HG03457 (cell line): ENCODE data around the gene CSTPP1.
"Not testable (repeated sequence)": the region's sequence is repeated elsewhere in the genome, so short reads cannot be mapped to it uniquely, and the experiment has no call there.

Experiments
- ATAC-seq: cut with Tn5 transposase; IDR thresholded peaks from one replicate; pipeline ENCODE4 v1.9.1; 2021; ENCODE audit warnings: moderate number of reproducible peaks; ENCODE audit not compliant: unreplicated experiment

The CSTPP1 gene

DNA sequence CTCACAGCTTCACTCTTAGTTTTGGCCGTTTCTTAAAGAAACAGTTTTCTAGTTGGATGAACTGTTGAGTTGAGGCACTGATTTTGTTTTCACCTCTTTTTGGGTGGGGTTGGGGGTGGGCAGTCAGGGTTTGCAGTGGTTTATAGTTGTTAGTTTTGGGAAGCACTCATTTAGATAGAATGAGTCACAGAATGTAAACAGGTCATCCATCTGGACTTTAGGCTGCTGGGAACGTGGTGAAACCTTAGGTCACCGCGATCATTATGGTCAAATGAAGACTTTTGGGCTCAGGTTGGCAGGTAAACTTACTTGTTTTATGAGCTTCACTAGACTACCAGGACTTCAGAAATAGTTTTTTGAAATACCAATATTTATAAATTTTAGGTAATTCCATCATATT is 48.4 kb downstream of the CSTPP1 start:
- ATAC-seq = no peak

DNA sequence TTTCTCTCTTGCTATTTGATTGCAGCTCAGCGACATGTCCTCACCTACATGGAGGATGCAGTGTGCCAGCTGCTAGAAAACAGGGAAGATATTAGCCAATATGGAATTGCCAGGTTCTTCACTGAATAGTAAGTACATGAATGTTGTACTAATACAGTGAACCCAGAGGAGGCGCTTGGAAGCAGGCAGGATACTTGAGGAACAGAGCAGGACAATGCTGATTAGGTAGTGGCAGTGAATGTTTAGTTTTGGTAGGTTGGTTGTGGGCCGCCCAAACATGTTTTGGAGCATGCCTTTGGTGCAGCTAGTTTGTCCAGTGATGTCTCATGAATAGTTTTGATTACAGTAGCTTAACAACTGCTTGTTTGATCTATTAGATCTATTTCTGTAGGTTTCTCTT is 50.6 kb downstream of the CSTPP1 start:
- ATAC-seq = no peak

DNA sequence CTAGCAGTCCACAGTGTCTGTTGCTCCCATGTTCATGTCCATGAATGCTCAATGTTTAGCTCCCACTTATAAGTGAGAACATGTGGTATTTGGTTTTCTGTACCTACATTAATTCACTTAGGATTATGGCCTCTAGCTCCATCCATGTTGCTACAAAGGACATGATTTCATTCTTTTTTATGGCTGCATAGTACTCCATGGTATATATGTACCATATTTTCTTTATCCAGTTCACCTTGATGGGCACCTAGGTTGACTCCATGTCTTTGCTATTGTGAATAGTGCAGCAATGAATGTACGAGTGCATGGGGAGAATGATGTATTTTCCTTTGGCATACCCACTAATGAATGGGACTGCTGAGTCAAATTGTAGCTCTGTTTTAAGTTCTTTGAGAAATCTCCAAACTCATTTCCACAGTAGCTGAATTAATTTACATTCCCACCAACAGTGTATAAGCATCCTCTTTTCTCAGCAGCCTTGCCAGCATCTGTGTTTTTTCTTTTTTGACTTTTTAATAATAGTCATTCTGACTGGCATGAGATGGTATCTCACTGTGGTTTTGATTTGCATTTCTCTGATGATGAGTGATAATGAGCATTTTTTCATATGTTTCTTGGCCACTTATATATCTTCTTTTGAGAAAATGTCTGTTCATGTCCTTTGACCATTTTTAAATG is 53.4 kb downstream of the CSTPP1 start:
- ATAC-seq = not testable (repeated sequence)

DNA sequence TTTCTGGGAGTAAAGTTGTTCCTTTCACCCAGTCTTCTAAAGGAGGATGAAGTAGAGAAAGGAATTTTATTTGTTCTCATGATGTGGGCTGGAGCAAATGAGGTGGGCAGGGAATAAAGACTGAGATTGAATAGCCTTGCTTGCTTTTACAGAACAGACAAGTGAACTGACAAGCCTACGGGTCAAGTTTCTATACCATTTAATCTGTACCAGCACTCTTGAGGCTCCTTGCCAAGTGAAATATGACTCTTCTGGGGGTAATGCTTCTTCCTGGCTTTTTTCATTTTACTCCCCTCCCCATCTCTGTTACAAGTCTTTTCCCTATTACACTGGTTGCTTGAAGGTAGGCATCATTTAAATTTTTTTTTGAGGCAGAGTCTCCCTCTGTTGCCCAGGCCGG is 54.8 kb downstream of the CSTPP1 start:
- ATAC-seq = no peak

DNA sequence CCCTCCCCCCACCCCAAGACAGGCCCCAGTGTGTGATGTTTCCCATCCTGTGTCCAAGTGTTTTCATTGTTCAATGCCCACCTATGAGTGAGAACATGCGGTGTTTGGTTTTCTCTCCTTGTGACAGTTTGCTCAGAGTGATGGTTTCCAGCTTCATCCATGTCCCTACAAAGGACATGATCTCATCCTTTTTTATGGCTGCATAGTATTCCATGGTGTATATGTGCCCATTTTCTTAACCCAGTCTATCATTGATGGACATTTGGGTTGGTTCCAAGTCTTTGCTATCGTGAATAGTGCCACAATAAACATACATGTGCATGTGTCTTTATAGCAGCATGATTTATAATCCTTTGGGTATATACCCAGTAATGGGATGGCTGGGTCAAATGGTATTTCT is 55.8 kb downstream of the CSTPP1 start:
- not testable (repeated sequence) for ATAC-seq

DNA sequence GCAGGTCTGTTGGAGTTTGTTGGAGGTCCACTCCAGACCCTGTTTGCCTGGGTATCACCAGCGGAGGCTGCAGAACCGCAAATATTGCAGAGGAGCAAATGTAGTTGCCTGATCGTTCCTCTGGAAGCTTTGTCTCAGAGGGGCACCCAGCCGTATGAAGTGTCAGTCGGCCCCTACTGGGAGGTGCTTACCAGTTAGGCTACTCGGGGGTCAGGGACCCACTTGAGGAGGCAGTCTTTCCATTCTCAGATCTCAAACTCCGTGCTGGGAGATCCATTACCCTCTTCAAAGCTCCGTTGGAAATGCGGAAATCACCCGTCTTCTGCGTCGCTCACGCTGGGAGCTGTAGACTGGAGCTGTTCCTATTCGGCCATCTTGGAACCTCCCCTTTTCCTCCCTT is 61.2 kb downstream of the CSTPP1 start:
- not testable (repeated sequence) for ATAC-seq

DNA sequence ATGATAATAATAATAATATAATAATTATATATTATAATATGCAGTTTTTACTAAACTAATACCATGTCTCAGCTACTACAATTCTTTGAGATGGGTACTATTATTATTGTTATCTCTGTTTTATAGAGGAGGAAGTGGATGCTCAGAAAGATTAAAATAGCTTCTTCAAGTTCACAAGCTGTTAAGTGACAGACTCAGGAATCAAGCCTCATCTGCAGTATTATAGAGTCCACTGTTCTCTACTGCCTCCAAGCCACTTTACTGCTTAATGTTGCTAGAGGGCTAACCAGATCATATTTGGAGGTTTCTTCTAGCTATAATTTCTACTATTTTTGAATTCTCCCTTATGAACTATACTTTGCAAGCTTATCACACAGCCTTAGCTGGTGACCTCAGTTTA is 62.7 kb downstream of the CSTPP1 start:
- no peak for ATAC-seq

DNA sequence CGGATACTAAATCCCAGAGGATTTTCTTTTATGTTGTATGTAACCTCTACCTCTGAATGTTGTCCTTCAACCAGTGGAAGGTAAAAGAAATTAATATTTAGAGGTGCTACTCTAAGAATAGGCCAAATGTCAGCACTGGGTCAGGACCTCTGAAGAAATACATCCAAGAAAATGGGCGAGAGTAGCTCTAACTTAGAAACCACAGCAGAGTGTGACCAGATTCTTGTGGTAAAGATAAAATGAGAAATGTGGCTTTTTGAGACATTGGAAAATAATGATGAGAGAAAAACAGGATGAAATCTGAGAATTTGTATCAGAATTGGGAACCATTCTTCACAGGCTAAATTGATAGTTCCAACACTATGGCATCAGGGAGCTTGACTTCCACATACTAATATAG is 63.5 kb downstream of the CSTPP1 start:
- no peak for ATAC-seq

DNA sequence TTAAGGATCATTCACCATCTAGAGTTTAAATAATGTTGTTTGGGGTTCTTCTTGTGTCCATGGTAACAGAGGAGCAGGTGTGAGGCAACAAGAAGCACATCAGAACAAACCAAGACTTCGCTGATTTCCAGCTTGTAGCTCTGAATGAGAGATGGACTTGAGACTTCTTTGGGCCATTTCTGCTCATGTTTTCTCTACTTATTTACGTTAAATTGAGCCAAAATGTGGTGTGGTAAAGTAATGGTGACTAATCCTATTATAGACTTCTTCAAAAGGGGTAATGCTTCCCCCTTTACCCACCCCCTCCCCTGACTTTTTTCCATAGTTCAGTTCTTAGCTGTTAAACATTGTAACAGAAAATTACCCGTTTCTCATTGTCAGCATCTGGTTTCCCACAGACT is 65.2 kb downstream of the CSTPP1 start:
- ATAC-seq = no peak

DNA sequence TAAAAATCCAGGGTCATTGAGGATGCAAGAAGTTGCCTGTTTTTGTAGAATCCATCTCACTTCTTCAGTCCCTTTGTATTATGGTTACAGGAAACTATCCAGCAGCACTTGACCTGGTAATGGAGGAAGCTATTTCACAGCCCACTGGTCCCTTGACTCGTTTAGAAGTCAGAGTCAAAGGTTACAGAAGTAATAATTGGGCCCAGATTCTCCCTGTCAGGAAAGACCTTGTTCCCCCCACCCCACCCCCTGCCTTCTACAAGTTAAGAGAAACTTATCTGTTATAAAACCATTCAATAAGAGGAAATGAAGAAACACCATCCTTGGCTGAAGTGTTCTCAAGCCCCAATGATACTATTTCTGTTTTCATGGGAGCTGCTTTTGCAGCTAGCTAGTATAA is 65.8 kb downstream of the CSTPP1 start:
- no peak for ATAC-seq

DNA sequence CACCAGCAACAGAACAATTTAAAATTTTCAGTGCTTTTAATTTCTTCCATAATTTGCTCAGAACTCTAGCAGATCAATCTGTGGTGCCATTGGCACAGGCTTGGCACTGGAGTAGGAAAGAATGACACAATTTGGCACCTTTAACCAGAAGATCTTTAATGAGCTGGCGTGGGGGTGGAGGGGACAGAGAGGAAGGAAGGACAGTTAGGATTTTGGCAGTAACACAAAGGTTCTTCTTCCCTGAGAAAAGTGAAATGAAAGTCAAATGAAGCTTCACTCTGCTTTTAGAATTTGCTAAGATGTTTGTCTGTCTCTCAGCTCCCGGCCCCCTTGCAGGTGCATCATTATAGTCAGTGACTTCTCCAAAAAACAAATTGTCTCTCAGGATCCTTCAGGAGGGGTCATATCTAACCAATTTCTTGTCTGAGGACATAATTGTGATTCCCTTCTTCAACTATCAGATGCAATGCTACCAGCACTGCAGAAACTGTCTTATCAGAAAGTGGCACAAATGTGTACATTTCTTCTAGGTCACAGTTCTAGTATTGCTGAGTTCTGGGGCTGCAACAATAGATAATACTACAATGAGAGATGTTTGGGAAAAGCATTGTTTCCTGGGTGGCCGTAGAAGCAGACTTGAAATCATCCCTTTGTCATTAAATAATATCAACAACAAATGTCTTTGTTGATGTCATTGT is 66.8 kb downstream of the CSTPP1 start:
- ATAC-seq = no peak

DNA sequence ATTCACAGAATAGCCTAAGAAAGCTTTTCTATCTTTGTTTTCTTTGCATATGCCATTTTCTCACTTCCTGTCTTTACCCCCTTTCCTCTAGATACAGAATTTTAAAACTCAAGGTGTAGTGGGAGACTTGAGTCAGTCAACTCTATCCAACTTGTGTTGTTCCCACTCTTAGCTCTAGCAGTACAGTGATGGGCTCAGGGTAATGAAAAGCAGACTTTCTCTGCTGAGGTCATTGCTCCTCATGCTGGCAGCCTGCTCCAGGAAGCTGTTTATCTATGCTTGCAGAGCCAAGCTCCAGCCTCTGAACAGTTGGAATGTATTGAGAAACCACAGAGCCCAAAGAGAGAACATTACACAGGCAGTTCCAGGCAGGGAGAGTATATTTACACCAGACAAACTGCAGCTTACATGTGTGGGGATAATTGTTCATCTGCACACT is 68.1 kb downstream of the CSTPP1 start:
- ATAC-seq = no peak

DNA sequence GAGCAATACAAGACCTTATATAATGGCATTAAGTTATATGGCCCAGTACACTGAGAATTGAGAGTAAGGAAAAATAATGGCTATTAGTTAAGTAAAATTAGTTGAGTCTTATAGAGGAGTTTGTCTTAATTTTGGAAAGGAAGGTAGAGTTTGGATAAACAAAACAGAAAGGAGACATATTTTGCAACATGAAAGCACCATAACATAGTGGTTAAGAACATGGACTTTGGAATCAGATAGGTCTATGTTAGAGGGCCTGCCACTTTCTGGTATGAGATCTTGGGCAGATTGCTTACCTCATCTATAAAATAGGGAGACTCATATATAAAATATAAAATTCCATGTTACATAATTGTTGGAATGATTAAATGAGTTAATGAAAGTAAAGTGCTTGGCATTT is 68.9 kb downstream of the CSTPP1 start:
- no peak for ATAC-seq

DNA sequence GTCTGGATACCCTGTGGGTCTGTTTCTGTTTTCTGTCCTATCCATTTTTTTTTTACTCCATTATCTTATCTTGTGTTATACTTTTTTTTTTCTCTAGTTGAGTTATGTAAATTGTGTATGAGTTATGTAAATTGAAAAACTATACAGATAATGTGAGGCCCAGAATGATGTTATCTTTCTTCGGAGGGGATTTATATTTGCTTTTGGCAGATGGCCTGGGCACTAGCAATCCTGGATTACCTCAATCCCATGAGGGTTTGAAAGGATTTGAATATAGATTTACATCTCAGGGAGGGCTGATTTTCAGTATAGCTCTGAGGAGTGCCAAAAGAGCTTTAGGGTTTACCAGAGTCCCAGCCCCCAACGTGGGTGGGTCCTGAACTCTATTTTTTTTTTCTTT is 71.0 kb downstream of the CSTPP1 start:
- ATAC-seq = no peak

DNA sequence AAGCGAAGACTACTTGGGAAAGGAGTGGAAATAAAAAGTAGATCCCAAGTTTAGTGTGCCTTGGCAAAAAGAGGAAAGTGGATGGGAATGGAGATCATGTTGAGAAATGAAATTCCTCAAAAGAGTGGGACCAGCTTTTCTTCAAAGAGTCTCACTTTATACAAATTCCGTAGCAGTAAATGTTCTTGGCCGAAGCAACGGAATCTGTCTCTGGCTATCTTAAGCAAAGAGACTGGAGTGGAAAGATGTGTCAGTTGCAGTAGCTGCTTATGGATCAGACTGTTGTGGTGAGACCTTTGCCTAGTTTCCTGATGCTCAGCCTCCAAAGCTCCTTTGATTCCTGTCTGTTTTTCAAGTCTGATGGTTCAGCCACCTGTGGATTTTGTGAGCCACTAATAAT is 73.6 kb downstream of the CSTPP1 start:
- ATAC-seq = no peak

DNA sequence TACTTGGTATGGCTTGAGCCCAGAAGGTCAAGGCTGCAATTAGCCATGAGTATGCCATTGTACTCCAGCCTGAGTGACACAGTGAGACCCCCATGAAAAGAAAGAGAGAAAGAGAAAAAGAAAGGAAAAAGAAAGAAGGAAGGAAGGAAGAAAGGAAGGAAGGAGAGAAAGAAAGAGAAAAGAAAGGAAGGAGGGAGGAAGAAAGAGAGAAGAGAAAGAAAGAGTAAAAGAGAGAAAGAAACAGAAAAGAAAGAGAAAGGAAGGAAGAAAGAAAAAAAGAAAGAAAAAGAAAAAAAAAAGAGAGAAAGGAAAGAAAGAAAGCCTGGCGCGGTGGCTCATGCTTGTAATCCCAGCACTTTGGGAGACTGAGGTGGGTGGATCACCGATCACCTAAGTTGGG is 77.5 kb downstream of the CSTPP1 start:
- no peak for ATAC-seq

DNA sequence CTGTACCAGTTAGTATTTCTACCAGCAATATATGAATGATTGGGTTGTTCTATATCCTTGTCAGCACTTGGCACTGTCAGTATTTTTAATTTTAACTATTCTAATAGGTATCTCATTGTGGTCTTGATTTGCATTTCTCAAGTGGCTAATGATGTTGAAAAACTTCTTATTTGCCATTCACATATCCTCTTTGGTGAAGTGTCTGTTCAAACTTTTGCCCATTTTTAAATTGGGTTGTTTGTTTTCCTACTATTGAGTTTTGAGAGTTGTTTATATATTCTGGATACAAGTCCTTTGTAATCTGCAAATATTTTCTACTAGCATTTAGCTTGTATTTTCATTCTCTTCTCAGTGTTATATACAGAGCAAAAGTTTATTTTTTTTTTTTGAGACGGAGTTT is 82.1 kb downstream of the CSTPP1 start:
- no peak for ATAC-seq

DNA sequence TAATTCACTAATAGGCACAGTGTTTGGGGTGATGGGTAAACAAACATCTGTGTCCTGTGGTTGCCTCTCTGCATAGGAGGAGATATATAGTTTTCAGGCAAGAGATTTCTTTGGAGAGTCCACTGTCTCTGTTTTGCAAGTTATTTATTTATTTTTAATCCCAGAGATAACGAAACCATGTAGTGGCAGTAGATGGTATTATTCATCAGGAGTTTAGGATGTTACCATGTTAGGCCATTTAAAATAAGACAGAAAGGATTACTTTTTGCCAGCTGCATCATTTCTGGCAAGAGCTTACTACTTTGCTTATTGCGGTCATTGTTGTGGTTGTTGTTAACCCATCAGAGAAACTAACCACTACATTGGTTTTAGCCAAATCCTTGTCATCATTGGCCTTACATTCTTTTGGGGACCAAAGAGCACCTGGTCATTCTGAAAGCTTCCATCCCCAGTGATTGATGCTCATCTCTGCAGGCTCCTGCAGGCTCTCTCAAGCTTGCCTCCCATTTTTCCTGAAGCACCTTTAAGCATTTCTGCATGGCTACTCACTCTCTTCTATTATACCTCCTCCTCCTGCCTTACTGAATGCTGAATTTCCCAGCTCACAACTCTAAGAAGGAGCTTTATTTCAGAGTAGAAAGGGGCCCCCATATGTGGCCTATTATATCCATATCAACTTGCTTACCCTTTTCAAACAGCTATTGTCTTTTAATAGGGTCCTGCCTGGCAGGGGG is 84.4 kb downstream of the CSTPP1 start:
- no peak for ATAC-seq

DNA sequence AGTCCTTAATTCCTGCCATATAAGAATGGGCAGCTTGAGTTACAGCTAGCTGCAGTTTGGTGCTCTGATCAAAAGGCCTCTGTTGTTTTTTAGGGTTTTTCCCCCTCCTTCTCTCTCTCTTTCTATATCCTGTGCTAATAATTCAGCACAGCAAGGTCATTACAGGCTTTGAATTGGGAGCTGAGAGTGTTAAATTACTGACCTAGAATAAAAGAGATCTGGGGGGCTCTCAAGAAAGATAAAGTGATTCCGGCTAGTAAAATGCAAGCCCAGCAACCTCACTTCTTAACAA is 84.9 kb downstream of the CSTPP1 start:
- ATAC-seq = no peak

DNA sequence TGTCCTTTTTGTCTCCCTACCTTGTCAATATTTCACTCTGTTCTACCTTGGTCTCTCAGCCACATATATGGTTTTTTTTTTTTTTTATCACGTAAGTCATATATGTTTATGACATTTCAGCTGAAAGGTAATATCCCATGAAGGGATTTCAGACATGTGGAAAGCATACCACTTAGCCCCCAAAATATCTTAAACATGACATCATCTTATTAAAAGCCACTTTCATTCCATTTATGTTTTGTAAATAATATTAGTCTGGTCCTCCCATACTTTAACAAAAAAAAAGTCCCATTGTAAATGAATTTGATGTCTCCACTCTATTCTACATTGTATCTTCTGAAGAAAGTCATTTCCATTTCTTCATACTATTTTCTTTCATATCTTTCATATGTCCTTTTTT is 85.4 kb downstream of the CSTPP1 start:
- no peak for ATAC-seq

DNA sequence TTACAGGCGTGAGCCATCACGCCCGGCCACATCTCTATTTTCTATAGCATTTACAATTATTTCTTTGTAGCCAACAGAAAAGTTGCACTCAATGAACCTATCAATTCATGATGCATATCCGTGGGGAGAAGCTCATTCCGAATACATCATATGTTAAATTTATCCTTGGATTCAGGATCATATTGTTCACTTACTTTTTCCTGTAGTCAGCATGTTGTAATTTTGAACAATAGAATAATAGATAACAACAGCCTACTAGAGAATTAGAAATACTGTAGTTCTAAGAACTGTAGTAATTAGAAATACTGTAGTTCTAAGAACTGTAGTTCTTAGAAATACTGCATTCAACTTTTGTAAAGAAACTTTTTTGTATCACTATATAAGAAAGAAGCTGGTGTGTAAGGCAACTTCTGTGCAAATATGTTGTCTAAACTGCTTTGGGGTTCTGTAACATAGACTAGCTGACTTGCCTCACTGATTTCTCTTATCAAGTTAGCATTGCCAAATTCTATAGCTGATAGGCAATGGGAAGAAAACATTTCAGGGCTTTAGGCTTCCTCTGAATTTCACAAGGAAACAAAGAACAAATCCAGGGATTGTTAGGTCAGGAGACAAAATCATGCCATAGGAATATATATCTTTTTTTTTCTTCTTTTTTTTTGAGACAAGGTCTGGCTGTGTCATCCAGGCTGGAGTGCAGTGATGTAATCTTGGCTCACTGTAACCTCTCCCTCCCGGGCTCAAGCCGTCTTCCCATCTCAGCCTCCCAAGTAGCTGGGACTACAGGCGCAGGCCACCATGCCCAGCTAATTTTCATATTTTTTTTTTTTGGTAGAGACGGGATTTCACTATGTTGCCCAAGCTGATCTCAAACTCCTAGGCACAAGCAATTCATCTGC is 91.9 kb downstream of the CSTPP1 start:
- no peak for ATAC-seq
